RPMI8226 (cell line): ENCODE data around the gene CLCN2.

Experiments
- DNase-seq: peaks from one replicate; pipeline ENCODE4 v3.0.0-alpha.2; 2015

Gene CLCN2

DNA sequence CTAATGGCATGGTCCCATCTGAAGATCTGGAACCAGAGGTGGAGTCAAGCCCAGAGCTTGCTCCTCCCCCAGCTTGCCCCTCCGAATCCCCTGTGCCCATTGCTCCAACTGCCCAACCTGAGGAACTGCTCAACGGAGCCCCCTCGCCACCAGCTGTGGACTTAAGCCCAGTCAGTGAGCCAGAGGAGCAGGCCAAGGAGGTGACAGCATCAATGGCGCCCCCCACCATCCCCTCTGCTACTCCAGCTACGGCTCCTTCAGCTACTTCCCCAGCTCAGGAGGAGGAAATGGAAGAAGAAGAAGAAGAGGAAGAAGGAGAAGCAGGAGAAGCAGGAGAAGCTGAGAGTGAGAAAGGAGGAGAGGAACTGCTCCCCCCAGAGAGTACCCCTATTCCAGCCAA is 39.7 kb downstream of the CLCN2 start:
- DNase-seq = no peak

DNA sequence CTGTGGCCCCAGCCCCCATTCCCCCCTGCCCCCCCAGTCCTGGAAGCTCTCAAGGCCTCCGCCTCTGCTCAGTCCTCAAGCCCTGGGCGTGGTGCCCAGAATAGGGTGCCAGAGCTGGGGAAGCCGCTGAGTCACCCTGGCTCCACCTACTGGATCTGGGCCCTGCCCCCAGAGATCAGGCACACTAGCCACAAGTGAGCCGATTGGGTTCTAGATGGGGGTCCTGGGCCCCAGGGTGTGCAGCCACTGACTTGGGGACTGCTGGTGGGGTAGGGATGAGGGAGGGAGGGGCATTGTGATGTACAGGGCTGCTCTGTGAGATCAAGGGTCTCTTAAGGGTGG is 41.3 kb downstream of the CLCN2 start:
- DNase-seq = peak; percentile 97

DNA sequence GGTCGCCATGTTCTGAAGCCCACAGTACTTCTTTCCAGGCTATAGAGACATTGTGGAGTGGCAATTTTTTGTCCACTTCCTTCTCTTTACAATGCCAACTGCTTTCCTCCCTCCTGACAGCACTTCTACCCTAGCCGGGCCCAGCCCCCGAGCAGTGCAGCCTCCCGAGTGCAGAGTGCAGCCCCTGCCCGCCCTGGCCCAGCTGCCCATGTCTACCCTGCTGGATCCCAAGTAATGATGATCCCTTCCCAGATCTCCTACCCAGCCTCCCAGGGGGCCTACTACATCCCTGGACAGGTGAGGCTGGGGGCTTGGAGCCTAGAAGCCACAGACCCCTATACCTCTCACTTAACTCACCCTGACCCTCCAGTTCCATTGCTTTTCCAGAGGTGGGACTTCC is 44.2 kb downstream of the CLCN2 start:
- DNase-seq = no peak

DNA sequence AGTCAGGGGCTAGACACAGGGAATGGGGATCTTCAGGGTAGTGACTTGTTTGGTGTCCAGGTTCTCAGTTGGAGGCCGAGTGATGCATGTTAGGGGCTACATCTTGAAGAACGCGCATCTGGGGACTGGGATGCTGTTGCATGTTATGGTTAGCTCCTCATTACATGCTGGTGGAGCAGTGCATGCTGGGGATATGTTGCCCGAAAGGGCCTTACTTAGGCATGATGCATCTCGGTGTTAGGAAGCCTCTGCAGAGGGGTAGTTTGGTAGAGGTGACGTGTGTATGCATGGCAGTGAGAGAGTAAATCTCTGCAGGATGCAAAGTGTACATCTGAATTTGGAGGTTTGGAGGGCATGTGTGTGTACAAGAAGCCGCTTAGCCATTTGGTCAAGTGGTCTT is 44.6 kb downstream of the CLCN2 start:
- peak; percentile 17 for DNase-seq

DNA sequence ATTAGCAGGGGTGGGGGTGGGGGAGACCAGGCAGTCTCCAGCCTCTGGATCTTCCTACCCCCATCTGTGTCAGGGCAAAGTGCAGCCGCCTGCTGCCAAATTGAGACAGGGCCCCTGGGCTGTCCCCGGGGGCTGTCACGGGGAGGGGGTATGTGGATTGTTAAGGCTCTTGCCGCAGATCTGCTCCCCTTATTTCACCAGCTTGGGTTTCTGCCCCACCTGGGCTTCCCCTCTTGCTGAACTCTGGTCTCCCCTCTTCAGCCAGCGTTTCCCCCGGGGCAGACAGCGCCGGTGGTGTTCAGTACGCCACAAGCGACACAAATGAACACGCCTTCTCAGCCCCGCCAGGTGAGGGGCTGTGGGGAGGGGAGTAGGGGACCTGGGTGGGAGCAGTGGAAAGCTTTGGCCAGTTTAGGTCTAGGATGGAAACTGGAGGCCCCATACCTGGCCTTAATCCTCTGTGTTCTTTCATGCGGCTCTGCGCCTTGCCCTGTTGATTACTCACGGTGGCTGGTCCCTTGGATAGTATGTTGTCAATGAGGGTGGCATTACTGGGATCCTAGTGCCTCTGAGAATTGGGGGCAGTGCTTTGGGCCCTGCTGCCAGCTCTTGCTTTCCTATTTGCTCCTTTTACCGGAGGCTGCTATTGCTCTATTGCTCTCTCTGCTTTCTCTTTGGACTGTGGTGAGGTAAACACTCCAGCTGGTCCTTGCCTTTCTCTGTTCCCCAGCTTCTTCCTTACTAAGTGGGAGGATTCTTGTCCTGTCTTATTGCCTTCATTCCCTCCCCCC is 45.3 kb downstream of the CLCN2 start:
- DNase-seq = peak; percentile 30

DNA sequence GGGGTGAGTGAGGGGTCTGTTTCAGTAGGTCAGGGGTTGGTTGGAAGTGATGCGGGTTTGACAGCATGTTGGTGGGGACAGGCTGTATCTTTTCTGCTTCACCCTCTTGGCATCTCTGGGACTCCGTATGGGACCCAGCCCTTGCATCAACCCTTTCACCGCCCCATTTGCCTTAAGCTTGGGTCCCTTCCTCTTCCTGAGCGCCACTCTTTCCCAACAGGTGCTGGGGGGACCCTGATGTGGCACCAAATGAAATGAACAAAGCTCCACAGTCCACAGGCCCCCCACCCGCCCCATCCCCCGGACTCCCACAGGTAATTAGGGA is 45.9 kb downstream of the CLCN2 start:
- no peak for DNase-seq

DNA sequence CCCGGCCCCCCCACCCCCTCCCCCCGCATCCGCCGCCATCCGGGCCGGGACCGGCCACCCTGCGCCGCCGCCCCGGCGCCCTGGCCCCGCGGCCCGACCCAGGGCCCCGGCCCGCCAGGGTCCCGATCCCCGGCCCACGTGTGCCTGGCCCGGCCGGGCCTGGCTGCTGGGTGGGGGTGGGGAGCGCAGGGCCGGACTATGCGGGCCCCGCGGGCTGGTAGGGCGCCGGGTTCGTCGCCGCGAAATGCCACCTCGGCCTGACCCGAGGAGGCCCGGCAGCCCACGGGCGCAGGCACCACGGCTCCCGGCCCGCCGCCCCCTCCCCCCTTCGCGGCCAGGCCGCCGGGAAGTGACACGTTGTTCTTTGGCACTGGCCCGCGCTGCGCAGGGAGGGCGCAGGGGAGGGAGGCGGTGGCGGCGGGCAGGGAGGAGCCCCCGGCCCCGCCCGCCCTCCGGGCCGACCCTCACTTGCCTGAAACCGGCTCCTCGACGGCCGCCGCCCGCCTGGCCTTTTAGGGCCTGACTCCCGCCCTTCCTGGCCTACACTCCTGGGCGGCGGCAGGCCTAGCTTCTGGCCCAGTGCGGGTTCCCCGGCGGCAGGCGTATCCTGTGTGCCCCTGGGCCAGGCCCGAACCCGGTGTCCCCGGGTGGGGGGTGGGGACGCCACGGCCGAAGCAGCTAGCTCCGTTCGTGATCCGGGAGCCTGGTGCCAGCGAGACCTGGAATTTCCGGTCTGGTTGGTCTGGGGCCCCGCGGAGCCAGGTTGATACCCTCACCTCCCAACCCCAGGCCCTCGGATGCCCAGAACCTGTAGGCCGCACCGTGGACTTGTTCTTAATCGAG is 46.5 kb downstream of the CLCN2 start:
- peak; percentile 80 for DNase-seq

DNA sequence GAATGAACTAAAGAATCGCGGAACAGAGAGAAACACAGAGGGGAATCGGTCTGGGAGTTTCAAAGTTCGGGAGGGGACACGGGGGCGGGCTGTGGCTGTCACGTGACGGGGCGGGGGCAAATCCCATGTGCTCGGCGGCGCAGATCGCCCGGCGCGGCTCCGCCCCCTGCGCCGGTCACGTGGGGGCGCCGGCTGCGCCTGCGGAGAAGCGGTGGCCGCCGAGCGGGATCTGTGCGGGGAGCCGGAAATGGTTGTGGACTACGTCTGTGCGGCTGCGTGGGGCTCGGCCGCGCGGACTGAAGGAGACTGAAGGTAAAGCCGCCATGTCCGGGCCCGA is 47.1 kb downstream of the CLCN2 start, which contains the start of gene EIF4G1:
TSS of gene EIF4G1 (plus strand) at position 244 of the 337 bp plus-strand sequence. CDS start 1,191 bp downstream, outside the sequence.
- DNase-seq = peak; percentile 97

DNA sequence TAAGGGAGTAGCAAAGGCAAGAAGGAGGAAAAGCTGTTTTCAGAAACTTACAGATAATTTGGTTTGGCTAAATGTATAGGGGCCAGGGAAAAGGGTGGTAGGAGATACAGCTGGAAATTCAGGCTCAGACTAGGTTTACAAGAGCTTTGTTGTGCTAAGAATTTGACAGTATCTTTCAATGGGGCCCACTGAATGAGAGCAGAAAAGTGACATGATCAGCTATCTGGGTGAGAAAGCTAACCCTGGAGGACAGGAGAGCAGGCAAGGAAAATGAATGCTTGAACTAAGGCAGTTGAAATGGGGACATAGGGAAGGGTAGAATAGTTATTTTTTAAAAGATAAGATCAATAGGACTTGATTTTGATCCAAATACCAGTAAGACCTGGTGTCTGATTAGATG is 49.8 kb downstream of the CLCN2 start:
- no peak for DNase-seq

DNA sequence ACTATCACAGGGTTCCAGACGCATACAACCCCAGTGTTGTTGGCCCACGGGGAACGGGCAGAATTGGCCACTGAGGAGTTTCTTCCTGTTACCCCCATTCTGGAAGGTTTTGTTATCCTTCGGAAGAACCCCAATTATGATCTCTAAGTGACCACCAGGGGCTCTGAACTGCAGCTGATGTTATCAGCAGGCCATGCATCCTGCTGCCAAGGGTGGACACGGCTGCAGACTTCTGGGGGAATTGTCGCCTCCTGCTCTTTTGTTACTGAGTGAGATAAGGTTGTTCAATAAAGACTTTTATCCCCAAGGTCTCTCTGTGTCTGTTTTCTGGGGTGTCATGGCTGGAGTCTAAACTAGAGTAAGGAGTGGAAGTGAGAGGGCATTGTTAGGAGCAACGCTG is 52.7 kb downstream of the CLCN2 start:
- DNase-seq = no peak

DNA sequence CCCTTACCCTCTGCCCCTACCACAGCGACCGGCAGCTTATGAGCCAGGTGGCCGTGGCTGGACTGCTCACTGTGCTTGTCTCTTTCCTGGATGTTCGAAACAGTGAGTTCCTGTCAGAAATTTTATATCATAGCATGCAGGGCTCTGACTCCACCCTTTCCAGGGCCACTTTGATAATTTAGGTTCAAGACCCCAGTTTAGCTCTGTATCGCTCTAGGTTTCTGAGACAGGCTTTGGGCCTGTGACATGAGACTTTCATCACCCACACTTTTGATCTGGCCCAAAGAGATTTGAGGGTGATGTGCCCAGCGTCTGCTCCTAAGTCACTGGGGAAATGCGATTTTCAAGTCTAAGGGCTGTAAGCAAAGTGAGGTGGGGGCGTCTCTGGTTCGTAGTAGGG is 53.5 kb downstream of the CLCN2 start:
- no peak for DNase-seq

DNA sequence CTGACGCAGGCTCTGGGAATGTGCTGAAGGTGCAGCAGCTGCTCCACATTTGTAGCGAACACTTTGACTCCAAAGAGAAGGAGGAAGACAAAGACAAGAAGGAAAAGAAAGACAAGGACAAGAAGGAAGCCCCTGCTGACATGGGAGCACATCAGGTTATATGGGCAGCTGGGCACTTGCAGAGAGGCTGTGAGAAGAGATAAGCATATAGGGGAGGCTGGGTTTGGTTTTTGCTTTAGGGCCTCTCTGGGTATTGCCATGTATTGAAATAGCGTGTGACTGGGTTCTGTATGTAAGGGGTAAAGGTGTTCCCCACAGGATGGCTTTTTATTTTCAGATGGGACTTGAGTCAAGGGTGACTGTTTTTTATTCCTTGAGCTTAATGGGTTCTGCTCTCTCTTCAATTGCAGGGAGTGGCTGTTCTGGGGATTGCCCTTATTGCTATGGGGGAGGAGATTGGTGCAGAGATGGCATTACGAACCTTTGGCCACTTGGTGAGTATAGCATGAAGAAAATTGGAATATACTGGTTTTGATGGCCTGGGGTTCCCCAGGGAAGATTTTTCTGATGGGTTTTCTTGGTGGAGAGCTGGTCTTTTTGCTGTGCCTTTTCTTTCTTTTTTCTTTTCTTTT is 54.9 kb downstream of the CLCN2 start:
- no peak for DNase-seq

DNA sequence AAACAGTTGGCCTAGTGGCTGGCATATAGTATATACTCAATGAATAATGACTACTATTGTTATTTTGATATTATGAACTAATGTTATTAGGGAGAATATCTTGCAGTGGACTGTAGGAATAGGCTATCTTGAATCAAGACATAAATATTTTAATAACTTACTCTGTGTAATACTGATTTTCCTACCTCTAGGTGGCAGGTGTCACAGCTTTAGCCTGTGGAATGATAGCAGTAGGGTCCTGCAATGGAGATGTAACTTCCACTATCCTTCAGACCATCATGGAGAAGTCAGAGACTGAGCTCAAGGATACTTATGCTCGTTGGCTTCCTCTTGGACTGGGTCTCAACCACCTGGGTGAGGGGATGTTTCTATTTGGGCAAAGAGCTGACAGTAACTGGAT is 55.8 kb downstream of the CLCN2 start:
- DNase-seq = peak; percentile 24

DNA sequence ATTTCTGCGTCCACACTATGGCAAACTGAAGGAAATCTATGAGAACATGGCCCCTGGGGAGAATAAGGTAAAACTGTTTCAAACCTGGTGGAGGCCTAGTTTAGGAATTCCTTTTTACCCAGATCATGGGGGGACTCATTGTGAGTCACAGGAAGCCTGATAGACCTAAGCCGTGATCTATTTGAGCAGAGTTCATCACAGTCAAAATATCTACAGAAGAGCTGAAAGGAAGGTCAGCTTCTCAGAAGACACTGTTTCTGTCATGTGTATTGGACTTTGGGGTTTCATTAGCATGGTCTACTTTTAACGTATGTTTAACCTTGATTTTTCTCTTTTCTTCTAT is 61.1 kb downstream of the CLCN2 start:
- DNase-seq = no peak

DNA sequence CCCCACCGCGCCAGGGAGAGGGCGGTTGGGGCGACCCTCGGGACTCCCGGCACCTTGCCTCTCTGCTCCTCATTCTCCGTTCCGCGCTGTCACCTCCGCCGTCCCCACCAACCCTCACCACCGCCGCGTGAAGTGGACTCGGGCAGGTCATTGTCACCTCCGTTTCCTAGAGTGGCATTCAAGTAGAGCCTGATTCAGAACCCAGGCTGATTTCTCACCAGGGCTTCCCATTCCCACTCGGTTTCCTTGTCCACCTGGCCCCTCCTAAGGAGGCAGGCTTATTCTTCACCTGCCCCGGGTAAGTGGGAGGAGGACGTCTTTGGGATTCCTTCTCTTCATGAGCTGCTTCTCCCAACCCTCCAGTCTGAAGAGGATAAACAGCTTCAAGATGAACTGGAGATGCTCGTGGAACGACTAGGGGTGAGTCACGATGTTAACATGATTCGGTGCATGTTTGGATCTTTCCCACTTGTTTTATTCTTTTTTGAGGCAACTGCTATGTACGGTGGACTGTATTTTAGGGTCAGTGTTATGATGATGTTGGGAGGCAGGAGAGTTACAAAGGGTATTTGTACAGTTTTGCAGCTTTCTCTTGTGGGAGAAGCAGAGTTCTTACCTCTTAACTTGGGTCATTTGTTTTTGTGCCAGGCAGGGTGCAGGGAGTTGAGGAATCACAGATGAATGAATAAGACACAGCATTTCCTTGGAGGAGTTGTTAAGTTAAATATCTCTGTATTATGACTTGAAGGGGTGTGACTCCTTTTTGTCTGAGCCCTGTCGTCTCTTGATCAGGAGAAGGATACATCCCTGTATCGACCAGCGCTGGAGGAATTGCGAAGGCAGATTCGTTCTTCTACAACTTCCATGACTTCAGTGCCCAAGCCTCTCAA is 61.7 kb downstream of the CLCN2 start:
- DNase-seq = peak; percentile 23

DNA sequence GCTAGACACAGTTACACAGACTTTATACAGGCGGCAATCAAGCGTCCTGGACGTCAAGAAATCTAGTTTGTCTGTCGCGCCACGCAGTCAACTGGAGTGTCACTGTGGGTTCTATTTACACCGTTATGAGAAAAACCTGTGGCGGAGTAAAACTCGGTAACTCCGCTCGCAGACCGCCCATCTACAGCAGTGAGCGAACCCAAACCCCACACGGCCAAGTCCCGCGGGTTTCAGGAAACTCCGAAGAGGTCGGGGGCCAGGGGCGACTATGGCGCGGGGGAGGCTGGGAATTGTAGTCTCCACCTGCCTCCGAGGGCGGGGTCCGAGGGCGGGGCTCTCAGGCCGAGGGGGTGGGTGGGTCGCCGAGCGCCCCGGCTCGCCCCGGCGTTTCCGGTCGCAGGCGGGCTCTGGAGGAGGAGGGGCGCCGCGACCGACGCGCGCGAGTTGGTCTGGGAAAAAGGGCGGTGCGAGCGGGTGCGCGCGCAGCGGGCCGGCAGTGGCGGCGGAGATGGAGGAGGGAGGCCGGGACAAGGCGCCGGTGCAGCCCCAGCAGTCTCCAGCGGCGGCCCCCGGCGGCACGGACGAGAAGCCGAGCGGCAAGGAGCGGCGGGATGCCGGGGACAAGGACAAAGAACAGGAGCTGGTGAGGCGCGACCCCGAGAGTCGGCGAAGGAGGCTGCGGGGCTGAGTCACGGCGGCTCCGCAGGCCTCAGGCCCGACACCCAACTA is 62.5 kb downstream of the CLCN2 start, which contains the start of gene PSMD2:
TSS of gene PSMD2 (plus strand) at position 483 of the 729 bp plus-strand sequence. CDS start at position 509, 26 bp downstream.
- DNase-seq = peak; percentile 98

DNA sequence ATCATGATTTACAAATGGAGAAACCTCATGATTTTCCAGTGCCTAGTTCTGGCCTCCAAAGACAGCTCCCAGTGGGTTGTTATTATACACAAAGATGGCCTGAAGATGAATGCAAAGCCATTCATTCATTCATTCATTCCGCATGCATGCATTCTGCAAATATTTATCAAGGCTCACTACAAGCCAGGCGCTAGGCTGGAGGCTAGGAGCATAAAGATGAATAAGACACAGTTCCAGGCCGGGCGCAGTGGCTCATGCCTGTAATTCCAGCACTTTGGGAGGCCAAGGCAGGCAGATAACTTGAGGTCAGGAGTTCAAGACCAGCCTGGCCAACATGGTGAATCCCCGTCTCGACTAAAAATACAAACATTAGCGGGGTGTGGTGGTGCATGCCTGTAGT is 64.8 kb downstream of the CLCN2 start:
- DNase-seq = no peak
